H7 (cell line): ENCODE measurements around the gene HSPE1. TPM values are rescaled to one million over a fixed set of nuclear protein-coding genes. Genes with fewer than 3 reads are reported as not detected.
A peak's percentile ranks its signal among the peaks of the same experiment; 100 is the strongest.
"Not testable (repeated sequence)": the region's sequence is repeated elsewhere in the genome, so short reads cannot be mapped to it uniquely, and the experiment has no call there.

Experiments
- DNase-seq: peaks from one replicate; pipeline ENCODE4 v3.0.0; 2012
- H3K27me3 ChIP-seq: 2 replicates; pipeline ENCODE4 v1.6.0; 2011; ENCODE audit warnings: mild to moderate bottlenecking, low read length; ENCODE audit not compliant: control insufficient read depth, insufficient read depth
- H3K36me3 ChIP-seq: replicated peaks from 2 replicates; pipeline ENCODE4 v1.5.1; 2011; ENCODE audit warnings: low read length; ENCODE audit not compliant: control insufficient read depth, insufficient read depth
- H3K4me3 ChIP-seq: 2 replicates; pipeline ENCODE4 v1.5.1; 2011; ENCODE audit warnings: low read depth, mild to moderate bottlenecking, control low read depth, low read length, moderate library complexity; ENCODE audit not compliant: insufficient read depth
- total RNA-seq: library from RNA; depleted of rRNA; stranded (reverse); fragments of >200 nt; shearing (Covaris generic); gene quantifications from 2 replicates; pipeline ENCODE4 v1.2.3, GENCODE V29; 2014; rRNA removed

Gene HSPE1
- total RNA-seq, 1 experiment from 2014 or later = 208 TPM

GRCh38 chr2:197514754-197515153 is 14.6 kb downstream of the HSPE1 start:
- no peak for DNase-seq
- no peaks in the 10 kb centered on the region for H3K36me3 ChIP-seq
- no peak overlapping the region for H3K4me3 ChIP-seq
- no peaks in the 10 kb centered on the region for H3K27me3 ChIP-seq

- Histone ChIP-seq H3K27me3 (no peaks in the 10 kb centered on the region), H3K4me3 (peak overlapping the region; percentile 94), H3K36me3 (no peaks in the 10 kb centered on the region)
- no peak for DNase-seq
These were observed 15.1 kb downstream of the HSPE1 start for GRCh38 chr2:197515315-197515738.

GRCh38 chr2:197515739-197516392 is 15.7 kb downstream of the HSPE1 start, which contains the start of gene MOB4:
TSS of gene MOB4 (plus strand) at chr2:197516066. CDS start at chr2:197516087, 21 bp downstream.
- peak; percentile 96 for DNase-seq
- Histone ChIP-seq H3K36me3 (no peaks in the 10 kb centered on the region), H3K27me3 (no peaks in the 10 kb centered on the region), H3K4me3 (peak within 1 kb of the TSS; percentile 94)

GRCh38 chr2:197516393-197516761 is 16.2 kb downstream of the HSPE1 start:
- DNase-seq = peak; percentile 77
- Histone ChIP-seq H3K36me3 (no peaks in the 10 kb centered on the region), H3K27me3 (no peaks in the 10 kb centered on the region), H3K4me3 (peak overlapping the region; percentile 94)

GRCh38 chr2:197517150-197517549 is 17.0 kb downstream of the HSPE1 start:
- peak overlapping the region; percentile 94 for H3K4me3 ChIP-seq
- no peaks in the 10 kb centered on the region for H3K36me3 ChIP-seq
- DNase-seq = no peak
- no peaks in the 10 kb centered on the region for H3K27me3 ChIP-seq

- peaks cover 10% of the 10 kb centered on the region for H3K36me3 ChIP-seq
- H3K4me3 ChIP-seq = no peak overlapping the region
- DNase-seq = no peak
- no peaks in the 10 kb centered on the region for H3K27me3 ChIP-seq
These were observed 38.2 kb downstream of the HSPE1 start for GRCh38 chr2:197538412-197538811.

GRCh38 chr2:197539734-197540133 is 39.6 kb downstream of the HSPE1 start:
- H3K27me3 ChIP-seq = no peaks in the 10 kb centered on the region
- no peak overlapping the region for H3K4me3 ChIP-seq
- no peak for DNase-seq
- H3K36me3 ChIP-seq = peaks cover 10% of the 10 kb centered on the region

GRCh38 chr2:197543206-197543605 is 43.0 kb downstream of the HSPE1 start:
- Histone ChIP-seq H3K4me3 (no peak overlapping the region), H3K27me3 (no peaks in the 10 kb centered on the region), H3K36me3 (peaks cover 4% of the 10 kb centered on the region)
- DNase-seq = no peak

- Histone ChIP-seq H3K4me3 (no peak overlapping the region), H3K27me3 (no peaks in the 10 kb centered on the region), H3K36me3 (peaks cover 4% of the 10 kb centered on the region)
- DNase-seq = no peak
These were observed 47.2 kb downstream of the HSPE1 start for GRCh38 chr2:197547163-197547900.

GRCh38 chr2:197548582-197548981 is 48.4 kb downstream of the HSPE1 start:
- H3K27me3 ChIP-seq = no peaks in the 10 kb centered on the region
- peaks cover 4% of the 10 kb centered on the region for H3K36me3 ChIP-seq
- H3K4me3 ChIP-seq = no peak overlapping the region
- DNase-seq = no peak

GRCh38 chr2:197551260-197551659 is 51.1 kb downstream of the HSPE1 start:
- H3K36me3 ChIP-seq, H3K27me3 ChIP-seq, H3K4me3 ChIP-seq, DNase-seq: not testable (repeated sequence)

Other genes starting within 250 kb of the HSPE1 start
- 0.76 and 3.2 TPM in 2 replicates for gene ANKRD44, start 189.6 kb upstream of the HSPE1 start, total RNA-seq
- gene SF3B1, start 65.4 kb upstream of the HSPE1 start, total RNA-seq = 263 and 351 TPM in 2 replicates
- 23.4 and 23.8 TPM in 2 replicates for gene COQ10B, start 46.8 kb upstream of the HSPE1 start, total RNA-seq
- 552 and 723 TPM in 2 replicates for gene HSPD1, start 539 bp upstream of the HSPE1 start, total RNA-seq
- 59.2 and 72.6 TPM in 2 replicates for gene MOB4, start 15.7 kb downstream of the HSPE1 start, total RNA-seq
- gene RFTN2, start 175.2 kb downstream of the HSPE1 start, total RNA-seq = 3.2 and 3.4 TPM in 2 replicates
- 26.5 and 28.1 TPM in 2 replicates for gene MARS2, start 205.0 kb downstream of the HSPE1 start, total RNA-seq